Hindlimb muscle (tissue), 1 donor: ENCODE results near the gene SOWAHD. TPM values are rescaled to one million over a fixed set of nuclear protein-coding genes. Genes with fewer than 3 reads are reported as not detected.

Experiments
- polyA plus RNA-seq: library from polyadenylated mRNA; unstranded; fragments of 120-200 nt; gene quantifications from one replicate; pipeline ENCODE4 v1.2.1, GENCODE V29; 2013; ENCODE audit not compliant: insufficient read length

The SOWAHD gene
- polyA plus RNA-seq, 1 donor: 1.1 TPM

Other genes starting within 250 kb of the SOWAHD start
- 16.4 TPM for gene STEEP1, start 193.2 kb upstream of the SOWAHD start, polyA plus RNA-seq
- gene UBE2A, start 184.0 kb upstream of the SOWAHD start, polyA plus RNA-seq: 58.6 TPM
- gene NKRF, start 152.2 kb upstream of the SOWAHD start, polyA plus RNA-seq: 6.7 TPM
- gene SEPTIN6, start 65.4 kb upstream of the SOWAHD start, polyA plus RNA-seq: 24.4 TPM
- 2,825 TPM for gene RPL39, start 33.0 kb downstream of the SOWAHD start, polyA plus RNA-seq
- gene UPF3B, start 94.4 kb downstream of the SOWAHD start, polyA plus RNA-seq: 14.6 TPM
- 9.2 TPM for gene RNF113A, start 113.1 kb downstream of the SOWAHD start, polyA plus RNA-seq
- 79.5 TPM for gene NDUFA1, start 113.2 kb downstream of the SOWAHD start, polyA plus RNA-seq
- gene AKAP14, start 137.3 kb downstream of the SOWAHD start, polyA plus RNA-seq: not detected
- gene NKAP, start 185.2 kb downstream of the SOWAHD start, polyA plus RNA-seq: 7.8 TPM